ENCODE results near the gene RPS6KA2.

- TF ChIP-seq POLR2AphosphoS5 (IDR thresholded peaks at IDR 0.05; ENCODE audit: borderline replicate concordance, low read depth, low read length) = no peak
- no peak for TF ChIP-seq EZH2 (IDR thresholded peaks at IDR 0.05)
- no peak for TF ChIP-seq FOXP2 (optimal IDR thresholded peaks at IDR 0.05; ENCODE audit: control extremely low read depth, extremely low read length, insufficient read depth)
These were observed 31.8 kb downstream of the RPS6KA2 start for GRCh38 chr6:166595061-166595780.

All from SK-N-MC (cell line).